SK-N-SH treated with all-trans-retinoic acid at 6 μM for 48 hours (cell line): Measurements from ENCODE around the gene MLLT6.

Source experiments
- ATAC-seq: fragments of 200-7000 bp; cut with Tn5 transposase; 3 replicates; pipeline ENCODE4 v1.9.1; 2020; ENCODE audit warnings: mild to moderate bottlenecking, moderate library complexity
- CREB5 ChIP-seq: fragments of 250-450 bp; sonication (Bioruptor Pico); IDR thresholded peaks from 2 replicates; pipeline ENCODE4 v1.5.1; 2020; ENCODE audit warnings: low read depth, mild to moderate bottlenecking, moderate library complexity
- CSDC2 ChIP-seq: fragments of 250-450 bp; sonication (Bioruptor Pico); IDR thresholded peaks from 2 replicates; pipeline ENCODE4 v1.5.0; 2020; ENCODE audit warnings: mild to moderate bottlenecking, moderate library complexity
- CSRNP3 ChIP-seq: fragments of 250-450 bp; sonication (Bioruptor Pico); IDR thresholded peaks from 2 replicates; pipeline ENCODE4 v1.5.1; 2021; ENCODE audit warnings: mild to moderate bottlenecking, moderate library complexity
- ESRRG ChIP-seq: fragments of 250-450 bp; sonication (Bioruptor Pico); IDR thresholded peaks from 2 replicates; pipeline ENCODE4 v1.6.1; 2021; ENCODE audit warnings: mild to moderate bottlenecking
- GLIS3 ChIP-seq: fragments of 250-450 bp; sonication (Bioruptor Pico); IDR thresholded peaks from 2 replicates; pipeline ENCODE4 v1.5.0; 2020; ENCODE audit warnings: mild to moderate bottlenecking, moderate library complexity
- ISL1 ChIP-seq: fragments of 250-450 bp; sonication (Bioruptor Pico); IDR thresholded peaks from 2 replicates; pipeline ENCODE4 v2.1.2; 2022; ENCODE audit warnings: mild to moderate bottlenecking, moderate library complexity
- OSR1 ChIP-seq: fragments of 250-450 bp; sonication (Bioruptor Pico); IDR thresholded peaks from 2 replicates; pipeline ENCODE4 v1.8.0; 2022; ENCODE audit warnings: moderate library complexity, mild to moderate bottlenecking, inconsistent platforms
- POU6F1 ChIP-seq: fragments of 250-450 bp; sonication (Bioruptor Pico); IDR thresholded peaks from 2 replicates; pipeline ENCODE4 v1.8.0; 2021; ENCODE audit warnings: low read depth, mild to moderate bottlenecking, moderate library complexity, borderline replicate concordance
- RARB ChIP-seq: fragments of 250-450 bp; sonication (Bioruptor Pico); IDR thresholded peaks from 2 replicates; pipeline ENCODE4 v1.8.0; 2021; ENCODE audit warnings: mild to moderate bottlenecking, moderate library complexity
- TOX ChIP-seq: fragments of 250-450 bp; sonication (Bioruptor Pico); IDR thresholded peaks from 2 replicates; pipeline ENCODE4 v1.8.0; 2021; ENCODE audit warnings: mild to moderate bottlenecking, moderate library complexity, borderline replicate concordance
- TSHZ2 ChIP-seq: fragments of 250-450 bp; sonication (Bioruptor Pico); IDR thresholded peaks from 2 replicates; pipeline ENCODE4 v1.5.0; 2020; ENCODE audit warnings: mild to moderate bottlenecking, moderate library complexity
- ZFP3 ChIP-seq: fragments of 250-450 bp; sonication (Bioruptor Pico); IDR thresholded peaks from 2 replicates; pipeline ENCODE4 v1.5.0; 2020; ENCODE audit warnings: mild to moderate bottlenecking, moderate library complexity
- ZNF565 ChIP-seq: fragments of 450-650 bp; formaldehyde crosslinking; conservative IDR thresholded peaks from 2 replicates; pipeline ENCODE4 v1.5.0; 2020; ENCODE audit warnings: low read depth, mild to moderate bottlenecking, moderate library complexity
- ZNF70 ChIP-seq: fragments of 450-650 bp; formaldehyde crosslinking; IDR thresholded peaks from 2 replicates; pipeline ENCODE4 v1.5.0; 2020; ENCODE audit warnings: mild to moderate bottlenecking, moderate library complexity
- ZNF8 ChIP-seq: fragments of 450-650 bp; formaldehyde crosslinking; IDR thresholded peaks from 2 replicates; pipeline ENCODE4 v1.5.0; 2020; ENCODE audit warnings: mild to moderate bottlenecking, moderate library complexity
- TF ChIP-seq, protein P1 (sequence below): fragments of 250-450 bp; sonication (Bioruptor Pico); IDR thresholded peaks from 2 replicates; pipeline ENCODE4 v1.8.0; 2020; ENCODE audit warnings: mild to moderate bottlenecking, moderate library complexity, borderline replicate concordance

MLLT6 gene

DNA sequence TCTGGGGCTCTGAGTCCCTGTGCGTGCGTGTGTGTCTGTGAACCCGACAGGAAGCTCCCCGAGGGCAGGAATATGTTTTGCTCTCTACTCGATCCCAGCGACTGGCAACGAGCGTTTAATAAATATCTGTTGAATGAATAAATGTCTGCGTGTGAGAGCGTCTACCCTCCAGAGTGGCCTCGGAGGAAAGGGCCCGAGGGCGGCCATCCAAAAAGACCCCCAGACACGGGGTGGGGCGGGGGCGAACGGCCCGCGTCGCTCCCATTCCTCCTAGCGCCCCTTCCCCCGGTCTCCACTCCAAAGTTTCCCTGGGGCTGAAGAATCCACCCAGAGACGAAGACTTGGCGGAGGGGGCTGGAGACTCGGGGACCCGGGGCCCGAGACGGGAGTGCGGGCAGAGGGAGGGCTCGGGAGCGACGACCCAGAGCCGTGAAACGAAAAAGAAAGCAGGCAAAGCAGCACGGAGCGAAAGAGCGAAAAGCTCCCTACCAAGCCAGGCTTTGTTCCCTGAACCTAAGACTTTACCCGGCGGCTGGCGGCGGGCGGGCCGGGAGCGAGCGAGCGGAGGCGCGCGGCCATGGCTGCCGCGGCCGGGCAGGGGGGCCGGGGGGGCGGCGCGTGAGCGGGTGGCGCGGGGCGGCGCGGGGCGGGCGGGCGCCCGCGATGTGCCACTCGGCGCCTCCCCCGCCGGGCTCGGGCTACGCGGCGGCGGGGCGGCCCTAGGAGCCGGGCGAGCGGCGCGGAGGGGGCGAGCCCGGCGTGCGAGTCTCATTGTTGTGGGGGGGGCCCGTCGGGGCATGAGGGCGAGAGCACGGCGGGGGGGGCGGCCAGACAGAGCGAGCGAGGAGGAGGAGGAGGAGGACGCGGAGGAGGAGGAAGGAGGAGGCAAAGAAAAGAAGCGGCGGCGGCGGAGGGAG is at the start of gene MLLT6:
Gene MLLT6, plus strand, starts transcription at position 668 of the 917 bp plus-strand sequence. CDS start 360 bp downstream, outside the sequence.
- TF ChIP-seq ESRRG (CRISPR knock-in tag) (no peak), RARB (CRISPR knock-in tag) (no peak), ZNF8 (no peak), TSHZ2 (no peak), ZNF565 (CRISPR knock-in tag) (no peak), CREB5 (CRISPR knock-in tag) (no peak), ZFP3 (no peak), POU6F1 (CRISPR knock-in tag) (no peak), ZNF70 (no peak), CSDC2 (CRISPR knock-in tag) (no peak), ISL1 (CRISPR knock-in tag) (no peak)
- TF ChIP-seq, protein P1, sequence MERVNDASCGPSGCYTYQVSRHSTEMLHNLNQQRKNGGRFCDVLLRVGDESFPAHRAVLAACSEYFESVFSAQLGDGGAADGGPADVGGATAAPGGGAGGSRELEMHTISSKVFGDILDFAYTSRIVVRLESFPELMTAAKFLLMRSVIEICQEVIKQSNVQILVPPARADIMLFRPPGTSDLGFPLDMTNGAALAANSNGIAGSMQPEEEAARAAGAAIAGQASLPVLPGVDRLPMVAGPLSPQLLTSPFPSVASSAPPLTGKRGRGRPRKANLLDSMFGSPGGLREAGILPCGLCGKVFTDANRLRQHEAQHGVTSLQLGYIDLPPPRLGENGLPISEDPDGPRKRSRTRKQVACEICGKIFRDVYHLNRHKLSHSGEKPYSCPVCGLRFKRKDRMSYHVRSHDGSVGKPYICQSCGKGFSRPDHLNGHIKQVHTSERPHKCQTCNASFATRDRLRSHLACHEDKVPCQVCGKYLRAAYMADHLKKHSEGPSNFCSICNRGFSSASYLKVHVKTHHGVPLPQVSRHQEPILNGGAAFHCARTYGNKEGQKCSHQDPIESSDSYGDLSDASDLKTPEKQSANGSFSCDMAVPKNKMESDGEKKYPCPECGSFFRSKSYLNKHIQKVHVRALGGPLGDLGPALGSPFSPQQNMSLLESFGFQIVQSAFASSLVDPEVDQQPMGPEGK (CRISPR knock-in tag) = no peak
- TF ChIP-seq, all 23 proteins: peak for 0
- ATAC-seq = peak; percentile 55

- ATAC-seq = no peak
- no peak for TF ChIP-seq CREB5 (CRISPR knock-in tag)
- no peak for TF ChIP-seq CSRNP3 (CRISPR knock-in tag)
- TF ChIP-seq TSHZ2 = no peak
- no peak for TF ChIP-seq TOX (CRISPR knock-in tag)
- no peak for TF ChIP-seq GLIS3 (CRISPR knock-in tag)
- TF ChIP-seq OSR1 (CRISPR knock-in tag) = no peak
- TF ChIP-seq ESRRG (CRISPR knock-in tag) = no peak
- TF ChIP-seq ZFP3 = no peak
- no peak for TF ChIP-seq ISL1 (CRISPR knock-in tag)
- TF ChIP-seq, all 23 proteins: peak for 0
Observed at GRCh38 chr17:38656959-38657823, 47.9 kb upstream of the MLLT6 start.
